Measurements from ENCODE around the gene SNX25.
"Not testable (repeated sequence)": the region's sequence is repeated elsewhere in the genome, so short reads cannot be mapped to it uniquely, and the experiment has no call there.

Gene SNX25

DNA sequence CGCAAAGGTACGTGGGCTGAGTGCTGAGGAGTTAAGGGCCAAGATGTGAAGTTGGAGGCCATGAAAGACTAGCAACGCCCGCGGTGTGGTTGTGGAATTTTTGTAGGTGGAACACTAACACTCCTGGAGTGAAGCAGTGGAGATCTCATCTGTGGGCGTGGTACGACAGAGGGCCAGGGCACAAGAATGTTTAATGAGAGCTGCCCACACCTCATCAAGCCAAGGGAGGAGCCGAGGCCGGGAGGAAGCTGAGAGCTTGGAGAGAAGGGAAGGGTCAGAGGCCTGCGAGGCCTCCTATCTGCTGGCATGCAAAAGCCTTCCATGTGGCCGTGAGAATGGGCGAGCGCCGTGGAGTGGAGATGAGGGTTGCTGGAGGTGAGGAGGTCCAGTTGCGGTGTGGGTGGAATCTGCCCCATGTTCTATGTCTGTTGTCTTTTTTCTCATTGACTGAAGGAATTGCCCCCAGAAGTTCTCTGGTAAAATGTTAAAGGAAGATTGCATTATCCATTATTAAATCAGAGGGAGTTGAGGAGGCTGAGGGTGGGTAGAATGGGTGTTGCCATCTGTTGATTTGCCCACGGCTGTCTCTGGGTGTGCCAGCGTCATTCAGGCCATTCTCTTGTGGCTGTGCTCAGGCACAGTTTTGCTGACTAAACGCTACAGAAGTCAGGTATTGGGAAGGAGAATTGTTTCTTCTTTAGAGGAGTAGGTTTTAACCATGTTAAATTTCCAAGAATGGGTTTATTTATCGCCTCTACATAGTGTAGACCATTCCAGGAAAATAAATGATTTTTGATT, 19.8 kb downstream of the SNX25 start:
- DNase-seq (ENCODE audit: low read depth, low spot score): no peak

GRCh38 chr4:185232370-185232769, 23.0 kb downstream of the SNX25 start:
- DNase-seq (ENCODE audit: low read depth, low spot score): no peak

- DNase-seq (ENCODE audit: low read depth, low spot score): no peak
Observed at GRCh38 chr4:185235119-185235842, 25.9 kb downstream of the SNX25 start.

DNA sequence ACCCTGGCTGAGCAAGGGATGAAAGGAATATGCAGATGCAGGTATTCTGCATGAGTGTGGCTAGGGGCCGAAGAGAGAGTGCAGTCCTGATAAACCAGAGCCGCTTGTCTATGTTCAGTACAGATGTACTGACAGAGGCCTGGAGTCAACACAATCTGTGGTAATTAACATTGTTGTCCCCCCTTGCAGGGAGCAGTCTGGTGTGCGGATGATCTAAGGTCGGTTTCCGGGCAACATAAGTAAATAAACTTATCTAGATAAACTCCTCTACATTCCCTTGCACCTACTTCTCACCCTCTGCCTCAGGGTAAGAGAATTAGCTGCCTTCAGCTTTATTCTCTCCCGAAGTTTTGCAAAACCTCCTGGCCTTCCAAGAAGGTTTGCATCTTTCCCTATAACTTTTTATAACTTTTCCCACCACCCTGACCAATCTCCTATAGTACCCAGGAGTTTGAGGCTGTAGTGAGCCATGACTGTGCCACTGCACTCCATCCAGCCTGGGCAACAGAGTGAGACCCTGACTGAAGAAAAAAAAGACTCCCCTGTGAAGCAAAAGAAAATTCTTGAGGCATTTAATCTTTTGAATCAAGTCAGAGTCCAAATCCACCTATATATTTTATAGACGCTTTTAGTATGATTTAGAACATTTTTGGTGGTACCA, 26.6 kb downstream of the SNX25 start:
- no peak for DNase-seq (ENCODE audit: low read depth, low spot score)

DNA sequence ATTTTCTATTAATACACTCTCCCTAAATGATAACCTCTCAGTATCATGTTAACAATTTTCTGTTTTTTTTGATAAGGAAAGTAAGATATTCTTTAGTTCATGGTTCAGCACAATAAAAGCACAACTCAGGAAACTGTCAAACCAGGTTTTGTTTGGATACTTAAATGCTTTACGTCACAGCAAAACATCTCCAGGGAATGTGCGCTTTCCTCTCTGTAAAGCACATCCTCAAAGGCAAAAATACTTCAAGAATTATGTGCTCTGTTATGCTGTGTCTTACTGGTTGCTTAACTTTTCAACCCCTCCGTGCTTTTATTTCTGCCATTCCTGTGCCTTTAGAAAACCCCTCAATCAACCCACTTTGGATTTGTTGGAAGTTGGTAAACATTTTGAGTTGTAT, 27.8 kb downstream of the SNX25 start:
- no peak for DNase-seq (ENCODE audit: low read depth, low spot score)

- no peak for DNase-seq (ENCODE audit: low read depth, low spot score)
Observed at GRCh38 chr4:185238215-185238681, 28.9 kb downstream of the SNX25 start.

- no peak for DNase-seq (ENCODE audit: low read depth, low spot score)
Observed at GRCh38 chr4:185238750-185239149, 29.4 kb downstream of the SNX25 start.

DNA sequence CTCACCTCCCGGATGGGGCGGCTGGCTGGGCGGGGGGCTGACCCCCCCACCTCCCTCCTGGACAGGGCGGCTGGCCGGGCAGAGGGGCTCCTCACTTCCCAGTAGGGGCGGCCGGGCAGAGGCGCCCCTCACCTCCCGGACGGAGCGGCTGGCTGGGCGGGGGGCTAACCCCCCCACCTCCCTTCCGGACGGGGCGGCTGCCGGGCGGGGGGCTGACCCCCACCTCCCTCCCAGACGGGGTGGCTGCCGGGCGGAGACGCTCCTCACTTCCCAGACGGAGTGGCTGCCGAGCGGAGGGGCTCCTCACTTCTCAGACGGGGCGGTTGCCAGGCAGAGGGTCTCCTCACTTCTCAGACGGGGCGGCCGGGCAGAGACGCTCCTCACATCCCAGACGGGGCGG, 31.1 kb downstream of the SNX25 start:
- DNase-seq (ENCODE audit: low read depth, low spot score): not testable (repeated sequence)

GRCh38 chr4:185242749-185243533, 33.5 kb downstream of the SNX25 start:
- DNase-seq (ENCODE audit: low read depth, low spot score): no peak

DNA sequence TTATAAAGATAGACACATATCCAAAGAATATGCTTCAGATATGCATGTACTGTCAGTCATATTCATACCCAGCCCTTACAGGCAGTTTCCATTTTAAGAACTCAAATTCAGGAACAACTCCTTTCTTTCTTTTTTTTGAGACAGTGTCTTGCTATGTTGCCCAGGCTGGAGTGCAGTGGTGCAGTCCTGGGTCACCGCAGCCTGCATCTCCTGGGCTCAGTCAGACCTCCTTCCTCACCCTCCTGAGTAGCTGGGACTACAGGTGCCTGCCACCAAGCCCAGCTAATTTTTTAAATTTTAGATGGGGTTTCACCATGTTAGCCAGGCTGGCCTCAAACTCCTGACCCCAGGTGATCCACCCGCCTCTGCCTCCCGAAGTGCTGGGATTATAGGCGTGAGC, 34.5 kb downstream of the SNX25 start:
- DNase-seq (ENCODE audit: low read depth, low spot score): no peak

- DNase-seq (ENCODE audit: low read depth, low spot score): no peak
Observed at GRCh38 chr4:185244763-185245162, 35.4 kb downstream of the SNX25 start.

DNA sequence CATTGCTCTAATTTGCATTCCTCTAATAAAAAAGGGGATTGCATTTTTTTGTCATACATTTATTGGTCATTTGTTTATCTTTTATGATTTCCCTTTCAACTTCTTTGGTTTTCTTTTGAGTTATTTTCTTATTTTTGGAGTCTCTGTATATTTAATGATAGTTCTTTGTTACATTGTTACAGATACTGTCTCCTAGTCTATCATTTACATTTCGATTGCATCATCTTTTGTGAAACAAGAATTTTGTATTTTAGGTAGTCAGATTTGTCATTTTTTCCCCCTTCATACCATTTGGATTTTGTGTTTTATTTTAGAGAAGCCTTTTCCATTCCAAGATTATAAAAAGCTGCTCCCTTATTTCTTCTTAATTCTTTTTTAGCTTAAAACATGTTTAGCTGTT, 37.1 kb downstream of the SNX25 start:
- no peak for DNase-seq (ENCODE audit: low read depth, low spot score)

GRCh38 chr4:185247151-185247550, 37.8 kb downstream of the SNX25 start:
- no peak for DNase-seq (ENCODE audit: low read depth, low spot score)

- DNase-seq (ENCODE audit: low read depth, low spot score): no peak
Observed at GRCh38 chr4:185248393-185249039, 39.1 kb downstream of the SNX25 start.

DNA sequence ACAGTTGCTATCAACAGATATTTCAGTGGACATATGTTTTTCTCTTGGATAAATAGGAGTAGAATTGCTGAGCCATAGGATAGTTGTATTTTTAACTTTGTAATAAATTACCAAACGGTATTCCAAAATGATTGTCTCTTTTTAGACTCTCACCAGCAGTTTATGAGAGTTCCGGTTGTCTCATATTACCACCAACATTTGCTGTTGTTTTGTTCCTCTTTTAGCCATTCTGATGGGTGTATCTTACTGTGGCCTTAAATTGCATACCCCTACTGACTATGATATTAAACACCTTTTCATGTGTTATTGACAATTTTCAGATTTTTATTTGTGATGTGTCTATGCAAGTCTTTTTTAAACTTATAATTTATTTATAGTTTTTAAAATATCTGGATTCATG, 39.7 kb downstream of the SNX25 start:
- DNase-seq (ENCODE audit: low read depth, low spot score): no peak

DNA sequence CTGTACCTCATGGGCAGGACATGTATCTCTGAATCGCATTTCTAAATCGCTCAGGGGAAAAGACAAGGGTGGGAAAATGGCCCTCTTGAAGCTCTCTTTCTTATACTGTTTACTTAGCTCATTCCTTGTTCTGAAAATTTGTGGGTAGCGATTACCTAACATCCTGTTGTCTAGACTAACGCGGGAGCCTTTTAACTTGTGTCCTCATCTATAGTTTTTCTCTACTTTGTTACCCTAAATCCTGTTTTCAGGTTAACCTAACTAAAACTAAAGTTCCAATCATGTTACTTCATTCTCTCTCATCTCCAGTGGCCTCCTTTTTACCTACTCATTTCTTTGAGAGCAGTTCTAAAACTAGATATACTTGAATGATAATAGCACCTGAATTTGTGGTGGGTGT, 45.0 kb downstream of the SNX25 start:
- no peak for DNase-seq (ENCODE audit: low read depth, low spot score)

DNA sequence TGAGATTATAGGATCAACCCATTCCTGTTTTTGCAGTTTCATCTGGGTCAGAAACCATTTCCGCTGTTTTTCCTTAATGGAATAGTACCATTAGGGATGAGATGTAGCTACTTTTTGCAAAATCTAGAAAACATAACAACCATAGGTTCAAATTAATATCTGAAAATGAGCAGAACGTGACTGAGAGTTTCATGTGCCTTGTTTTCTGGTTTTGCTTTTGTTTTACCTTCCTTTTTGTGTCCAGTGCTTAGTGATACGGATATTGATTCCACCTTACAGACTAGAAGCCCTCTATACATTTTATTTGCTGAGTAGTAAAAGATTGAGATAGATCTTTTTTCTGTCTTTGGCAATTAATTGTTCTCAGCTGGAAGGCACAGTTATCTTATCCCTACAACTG, 46.5 kb downstream of the SNX25 start:
- no peak for DNase-seq (ENCODE audit: low read depth, low spot score)

DNA sequence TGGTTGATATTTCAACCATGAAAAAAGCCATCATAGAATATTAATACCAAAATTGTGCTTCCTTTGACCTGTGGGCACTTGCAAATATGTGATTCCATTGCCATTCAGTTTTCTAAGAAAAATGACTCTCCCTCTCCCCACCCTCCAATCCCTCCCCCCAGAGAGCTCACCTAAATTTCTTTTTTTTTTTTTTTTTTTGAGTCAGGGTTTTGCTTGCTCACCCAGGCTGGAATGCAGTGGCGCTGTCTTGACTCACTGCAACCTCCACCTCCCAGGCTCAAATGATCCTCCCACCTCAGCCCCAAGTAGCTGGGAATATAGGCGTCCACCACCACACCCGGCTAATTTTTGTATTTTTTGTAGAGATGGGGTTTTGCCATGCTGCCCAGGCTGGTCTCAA, 47.0 kb downstream of the SNX25 start:
- no peak for DNase-seq (ENCODE audit: low read depth, low spot score)

DNA sequence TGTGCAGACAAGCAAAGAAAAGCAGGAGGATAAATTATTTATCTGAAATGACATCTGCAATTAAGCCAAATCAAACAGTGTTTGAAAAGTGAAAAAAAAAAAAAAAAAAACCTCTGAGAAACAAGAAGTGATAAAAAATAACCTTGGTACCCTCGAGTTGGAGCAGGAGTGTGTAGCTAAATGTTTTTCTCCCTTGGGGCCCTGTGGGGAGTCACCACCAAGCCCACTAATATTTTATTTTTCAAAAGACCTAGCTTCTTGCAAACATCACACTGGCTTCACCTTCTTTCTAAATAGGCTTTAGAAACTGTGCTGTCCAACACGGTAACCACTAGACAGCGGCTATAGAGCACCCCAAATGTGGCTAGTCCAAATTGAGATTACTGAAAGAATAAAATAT, 47.7 kb downstream of the SNX25 start:
- no peak for DNase-seq (ENCODE audit: low read depth, low spot score)

DNA sequence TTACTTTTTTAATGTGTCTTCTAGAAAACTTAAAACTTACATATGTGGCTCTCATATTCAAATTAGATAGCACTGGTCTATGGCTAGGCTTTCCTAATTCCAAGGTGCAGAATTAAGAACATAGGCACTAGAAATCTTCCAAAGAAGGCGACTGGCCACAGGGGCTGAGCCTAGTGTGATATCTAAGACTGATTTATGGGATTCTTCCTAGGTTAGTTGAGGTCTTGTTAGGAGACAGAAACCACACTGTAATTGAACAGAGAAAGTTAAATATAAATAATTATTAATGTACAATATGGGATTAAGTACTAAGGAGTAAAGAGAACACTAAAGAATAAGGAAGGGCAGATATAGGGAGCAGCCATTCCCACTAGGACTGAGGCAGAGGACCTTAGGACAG, 48.3 kb downstream of the SNX25 start:
- no peak for DNase-seq (ENCODE audit: low read depth, low spot score)

- not testable (repeated sequence) for DNase-seq (ENCODE audit: low read depth, low spot score)
Observed at GRCh38 chr4:185258741-185259140, 49.3 kb downstream of the SNX25 start.
